Measurements from ENCODE around the gene NACC1.
A peak's percentile ranks its signal among the peaks of the same experiment; 100 is the strongest.

NACC1 gene

DNA sequence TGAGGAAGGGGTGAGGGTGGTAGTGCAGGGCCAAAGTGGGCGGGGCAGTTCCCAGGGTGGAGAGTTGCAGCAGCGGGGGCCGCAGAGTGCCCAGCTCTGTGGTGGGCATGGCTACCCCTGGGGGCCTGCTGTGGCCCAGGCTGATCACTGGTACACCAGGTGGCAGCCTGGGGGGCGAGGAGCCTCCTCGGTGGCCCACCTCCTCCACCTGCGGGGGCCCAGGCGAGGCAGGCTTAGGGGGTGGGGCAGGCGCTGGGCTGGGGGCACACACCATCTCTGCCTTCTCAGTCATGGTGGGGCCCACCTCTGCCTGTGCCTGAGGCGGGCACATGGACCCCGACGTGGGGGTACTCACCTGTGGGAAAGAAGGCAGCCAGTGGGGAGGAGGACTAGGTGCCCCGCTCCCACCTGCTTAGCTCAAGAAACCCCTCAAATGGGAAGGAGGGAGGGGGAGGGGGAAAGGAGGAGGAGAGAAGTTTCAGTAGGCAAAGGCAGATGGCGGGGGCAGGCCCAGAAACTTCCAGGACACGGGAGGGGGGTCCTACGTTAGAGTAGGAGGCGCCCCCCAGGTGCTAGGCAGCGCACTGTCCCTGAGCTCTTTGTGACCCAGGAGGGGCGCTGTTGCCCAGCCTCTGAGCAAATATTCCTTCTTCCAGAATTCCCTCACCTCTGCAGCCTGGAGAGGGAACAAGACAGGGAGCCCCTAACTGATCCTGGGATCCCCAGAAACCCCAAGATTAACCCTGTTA, 17.0 kb upstream of the NACC1 start:
- DNase-seq = no peak

DNA sequence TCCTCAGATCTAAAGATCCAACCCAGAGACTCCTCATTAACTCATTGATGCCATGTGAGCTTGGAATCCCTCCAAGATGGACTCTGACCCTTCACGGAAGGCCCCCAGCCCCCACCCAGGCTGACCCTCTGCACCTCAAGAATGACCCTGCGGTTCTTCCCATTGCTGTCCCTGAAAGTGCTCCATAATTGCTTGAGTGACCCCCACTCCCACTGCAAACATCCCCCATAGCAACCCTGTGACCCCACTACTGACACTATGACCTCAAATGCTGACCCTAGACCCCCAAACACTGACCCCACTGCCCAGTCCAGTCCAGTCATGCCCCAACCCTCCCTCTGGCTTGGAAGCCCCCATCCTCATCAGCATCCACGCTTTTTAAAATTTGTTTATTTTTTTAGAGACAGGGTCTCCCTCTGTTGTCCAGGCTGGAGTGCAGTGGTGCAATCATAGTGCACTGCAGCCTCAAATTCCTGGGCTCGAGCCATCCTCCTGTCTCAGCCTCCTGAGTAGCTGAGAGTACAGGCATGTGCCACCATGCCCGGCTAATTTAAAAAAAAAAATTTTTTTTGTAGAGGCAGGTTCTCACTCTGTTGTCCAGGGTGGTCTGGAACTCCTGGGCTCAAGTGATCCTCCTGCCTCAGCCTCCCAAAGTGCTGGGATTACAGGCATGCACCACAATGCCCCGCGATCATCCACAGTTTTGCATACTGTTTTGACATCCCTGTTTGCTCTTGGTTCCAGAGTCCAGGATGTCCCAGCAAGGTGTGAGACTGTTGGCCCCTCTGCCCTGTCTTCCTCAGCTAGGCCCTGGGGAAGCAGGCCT, 16.3 kb upstream of the NACC1 start:
- no peak for DNase-seq

DNA sequence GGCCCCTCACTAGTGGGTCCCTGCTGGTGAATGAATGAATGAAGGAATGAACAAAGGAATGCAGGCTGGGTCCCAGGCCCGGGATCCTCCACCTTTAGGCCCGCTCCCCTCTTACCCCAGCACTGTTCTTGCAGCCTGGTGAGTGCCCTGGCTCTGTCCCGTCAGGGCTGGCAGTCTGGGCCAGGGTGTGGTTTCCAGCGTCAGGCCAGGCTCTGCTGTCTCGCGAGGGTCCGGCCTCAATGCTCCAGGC, 15.7 kb upstream of the NACC1 start:
- DNase-seq = no peak

DNA sequence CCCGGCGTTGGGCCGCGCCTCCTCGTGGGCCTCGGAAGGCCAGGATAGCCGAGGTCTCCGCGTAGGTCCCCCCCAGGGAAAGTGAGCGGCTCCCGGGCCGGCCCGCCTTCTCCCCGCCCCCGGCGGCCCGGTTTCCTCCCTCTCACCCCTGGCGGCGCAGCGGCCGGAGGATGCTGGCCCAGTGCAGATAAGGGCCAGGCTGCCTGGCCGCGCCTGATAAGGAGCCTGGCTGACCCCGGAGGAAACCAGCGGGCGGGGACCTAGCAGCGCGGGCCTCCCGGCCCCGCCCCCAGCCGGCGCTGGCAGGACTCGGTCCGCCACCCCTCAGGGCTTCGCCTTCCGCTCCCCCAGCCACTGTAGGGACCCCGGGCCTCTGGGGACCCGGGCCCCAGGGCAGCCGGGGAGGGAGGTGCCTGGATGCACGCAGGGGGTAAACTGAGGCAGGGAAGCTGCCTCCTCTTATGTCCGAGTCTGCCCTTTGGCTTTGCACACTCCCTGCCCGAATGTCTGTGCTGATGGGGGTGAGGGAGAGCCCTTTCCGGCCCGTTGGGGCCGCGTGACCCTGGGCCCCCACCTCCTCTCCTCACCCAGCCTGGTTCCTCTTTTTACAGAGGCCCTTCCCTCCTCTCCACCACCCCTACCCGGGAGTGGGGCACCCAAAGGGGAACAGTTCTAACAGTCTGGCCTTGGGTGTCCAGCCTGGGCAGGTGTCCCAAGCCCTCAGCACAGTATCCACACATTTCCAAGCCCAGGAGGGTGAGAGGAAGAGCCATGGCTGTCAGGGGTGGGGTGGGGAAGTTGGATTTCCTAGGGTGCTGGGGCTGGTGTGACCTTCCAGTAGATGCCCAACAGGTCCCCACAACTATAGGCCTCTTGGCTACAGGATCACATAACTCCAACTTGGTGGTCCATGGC, 15.1 kb upstream of the NACC1 start, which contains the start of gene LYL1:
Gene LYL1 (minus strand): TSS at position 193 of the 915 bp plus-strand sequence. CDS start 1,687 bp downstream, outside the sequence.
- DNase-seq = no peak

DNA sequence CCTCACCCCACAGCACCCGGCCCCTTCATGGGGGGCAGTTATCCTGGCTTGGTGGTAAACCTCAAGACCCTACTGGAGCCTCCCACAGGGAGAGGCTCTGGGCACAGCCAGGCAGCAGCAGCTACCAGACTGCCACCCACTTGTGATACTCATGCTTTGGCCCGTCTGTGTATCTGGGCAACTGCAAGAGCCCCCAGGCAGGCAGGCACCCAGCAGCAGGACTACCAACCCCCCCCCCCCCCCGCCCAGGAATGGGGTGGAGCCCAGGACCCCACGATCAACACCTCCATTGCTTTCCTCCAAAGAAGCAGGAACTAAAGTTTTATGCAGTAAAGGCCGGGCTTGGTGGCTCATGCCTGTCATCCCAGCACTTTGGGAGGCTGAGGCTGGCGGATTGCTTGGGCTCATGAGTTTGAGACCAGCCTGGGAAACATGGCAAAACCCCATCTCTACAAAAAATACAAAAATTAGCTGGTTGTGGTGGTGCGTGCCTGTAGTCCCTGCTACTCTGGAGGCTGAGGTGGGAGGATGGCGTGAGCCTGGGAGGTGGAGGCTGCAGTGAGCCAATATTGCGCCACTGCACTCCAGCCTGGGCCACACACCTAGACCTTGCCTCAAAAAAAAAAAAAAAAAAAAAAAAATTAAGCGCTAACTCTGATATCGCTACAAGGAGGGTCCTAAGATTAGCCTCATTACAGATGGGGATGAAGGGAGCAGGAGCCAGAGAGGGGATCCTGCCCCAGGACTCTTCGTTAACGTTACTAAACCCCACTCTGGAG, 14.3 kb upstream of the NACC1 start:
- no peak for DNase-seq

DNA sequence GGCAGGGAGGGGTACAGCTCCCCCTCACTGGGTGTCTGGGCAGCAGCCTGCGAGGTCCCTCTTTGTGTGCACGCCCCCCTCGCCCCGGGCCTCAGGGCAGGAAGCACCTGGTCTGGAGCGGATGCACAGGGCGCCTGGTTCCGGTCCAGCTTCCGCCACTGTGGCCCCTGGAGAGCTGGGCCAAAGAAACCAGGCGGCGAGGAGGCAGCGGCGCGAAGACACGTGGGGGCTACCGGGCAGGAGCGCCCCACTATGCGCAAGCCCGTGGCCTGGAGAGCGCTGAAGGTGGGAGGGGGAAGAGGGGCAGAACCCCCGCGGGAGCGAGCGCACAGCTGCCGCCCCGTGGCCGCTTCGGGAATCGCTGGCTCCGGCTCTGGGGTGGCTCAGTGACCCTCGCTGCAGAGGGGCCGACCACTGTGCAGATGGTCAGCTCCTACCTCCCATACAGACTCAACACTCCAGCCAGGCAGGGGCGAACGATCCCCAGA, 13.7 kb upstream of the NACC1 start:
- DNase-seq = peak; percentile 58

DNA sequence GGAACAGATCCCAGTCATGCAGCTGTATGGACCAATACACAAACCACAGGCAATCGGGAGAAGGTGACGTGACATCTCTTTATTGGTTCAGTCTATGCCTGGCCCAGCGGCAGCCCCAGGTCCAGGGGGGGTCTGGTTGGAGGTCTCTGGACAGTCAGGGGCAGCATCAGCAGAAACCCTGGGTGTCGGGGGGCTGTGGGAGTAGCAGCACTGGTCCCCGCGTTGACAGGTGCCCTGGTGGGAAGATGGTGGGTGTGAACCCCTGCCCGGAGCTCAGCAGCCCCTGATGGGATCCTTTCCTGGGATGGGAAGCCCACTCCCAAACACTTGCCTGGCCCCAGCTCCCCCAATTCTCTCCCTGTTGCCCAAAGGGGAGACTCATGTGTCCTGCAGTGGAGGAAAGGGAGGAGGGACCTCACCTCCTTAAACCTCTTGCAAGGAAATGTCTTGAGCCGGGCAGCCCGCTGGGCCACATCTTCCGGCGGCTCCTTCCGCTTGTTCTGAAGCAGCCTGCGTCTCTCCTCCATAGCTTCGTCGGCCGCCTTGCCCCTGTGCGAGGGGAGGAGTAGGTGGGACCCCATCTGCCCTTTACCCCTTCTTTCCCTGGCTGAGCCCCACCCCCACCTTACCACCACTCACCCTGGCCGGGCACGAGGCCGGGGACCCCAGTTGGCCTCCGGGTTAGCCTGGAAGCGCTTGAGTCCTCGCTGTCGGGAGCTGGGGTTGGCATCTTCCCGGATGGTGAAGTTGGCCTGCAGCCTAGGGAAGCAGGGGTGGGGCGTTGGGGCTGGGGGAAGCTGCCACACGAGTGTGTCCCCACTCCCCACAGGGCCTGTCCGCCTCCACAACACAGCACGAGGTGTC, 13.0 kb upstream of the NACC1 start:
- no peak for DNase-seq

DNA sequence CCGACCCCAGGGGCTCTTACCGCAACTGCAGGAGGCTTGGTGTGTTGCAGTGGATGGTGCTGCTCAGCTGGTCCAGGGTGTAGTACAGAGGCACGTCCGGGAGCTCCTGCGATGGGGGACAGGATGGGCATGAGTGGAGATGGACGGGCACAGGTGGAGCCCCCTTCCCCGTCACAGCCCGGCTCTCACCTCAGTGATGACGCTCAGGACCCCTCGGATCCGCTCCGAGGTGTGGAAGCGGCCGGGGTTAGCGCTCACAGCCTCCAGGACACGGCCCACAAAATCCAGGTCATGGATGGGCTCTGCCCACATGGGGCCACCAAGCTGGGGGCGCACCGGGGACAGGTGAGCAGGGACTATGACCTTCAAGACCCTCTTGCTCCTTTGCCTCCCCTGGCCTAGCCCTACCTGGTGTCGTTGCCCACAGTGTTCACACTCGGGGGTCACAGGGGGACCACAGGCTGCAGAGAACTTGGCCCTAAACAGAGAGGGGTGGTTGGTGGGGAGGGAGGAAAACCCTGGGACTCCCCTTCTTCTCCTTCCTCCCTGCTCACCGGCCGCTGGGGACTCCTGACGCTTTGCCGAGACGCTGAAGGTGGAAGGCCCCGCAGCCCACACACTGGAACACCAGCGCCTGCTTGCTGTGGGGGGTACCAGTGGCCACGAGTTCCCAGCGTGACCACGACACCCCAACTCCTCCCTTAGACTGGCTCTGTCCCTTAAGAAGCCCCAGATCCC, 8.5 kb upstream of the NACC1 start:
- DNase-seq = no peak

DNA sequence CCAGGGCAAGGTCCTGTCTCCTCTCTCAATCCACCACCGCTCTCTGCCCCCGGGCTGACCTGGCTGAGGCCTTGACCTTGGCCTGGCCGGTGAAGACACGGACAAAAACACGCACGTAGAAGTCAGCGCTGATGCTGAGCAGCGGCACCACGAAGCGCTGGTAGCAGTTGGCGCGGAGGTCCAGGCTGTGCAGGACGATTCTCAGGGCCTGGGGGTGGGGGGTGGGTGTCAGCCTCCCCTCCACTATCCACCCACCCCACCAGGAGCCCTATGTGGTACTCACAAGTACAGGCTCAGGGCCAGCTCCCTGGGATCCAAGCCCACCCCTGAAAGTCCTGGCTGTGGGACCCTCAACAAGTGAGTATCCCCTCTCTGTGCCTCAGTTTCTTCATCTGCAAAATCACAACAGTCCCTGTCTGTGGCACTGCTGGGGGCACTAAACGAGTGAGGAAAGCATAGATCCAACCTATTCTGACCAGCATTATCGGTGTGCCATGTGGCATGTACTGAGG, 7.9 kb upstream of the NACC1 start:
- DNase-seq = no peak

DNA sequence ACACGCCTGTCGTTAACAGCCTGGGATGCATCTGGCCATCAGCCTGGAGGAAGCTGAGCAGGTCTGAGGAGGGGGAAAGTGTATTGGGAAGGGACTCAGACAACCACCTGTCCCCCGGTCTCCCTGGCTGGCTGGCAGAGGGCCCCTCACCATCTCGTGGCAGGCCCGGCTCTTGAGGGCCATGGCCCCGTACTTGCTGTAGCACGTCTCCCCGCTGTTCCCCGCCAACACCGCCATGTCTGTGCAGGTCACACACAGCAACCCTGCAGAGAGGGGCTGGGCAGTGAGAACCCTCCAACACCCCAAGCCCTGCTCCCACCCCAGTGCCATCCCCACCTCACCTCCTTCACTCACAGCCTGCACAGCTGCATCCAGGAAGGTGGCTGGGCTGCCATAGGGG, 5.5 kb upstream of the NACC1 start:
- no peak for DNase-seq

DNA sequence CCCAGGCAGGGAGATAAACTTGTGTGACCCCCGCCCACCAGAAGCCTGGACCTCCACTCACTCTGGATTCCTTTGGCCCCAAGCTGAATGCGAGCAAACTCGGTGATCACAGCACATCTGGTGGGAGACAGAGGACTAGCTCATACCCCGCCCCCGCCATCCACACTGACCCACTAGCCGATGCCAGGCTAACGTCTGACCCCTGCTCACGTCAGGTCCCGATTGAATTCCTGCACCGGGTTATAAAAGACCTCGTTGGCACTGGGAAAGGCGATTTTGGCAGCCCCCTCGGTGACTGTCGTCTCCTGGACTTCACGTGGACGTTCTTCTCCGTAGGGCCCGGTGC, 2.2 kb upstream of the NACC1 start:
- DNase-seq = no peak

DNA sequence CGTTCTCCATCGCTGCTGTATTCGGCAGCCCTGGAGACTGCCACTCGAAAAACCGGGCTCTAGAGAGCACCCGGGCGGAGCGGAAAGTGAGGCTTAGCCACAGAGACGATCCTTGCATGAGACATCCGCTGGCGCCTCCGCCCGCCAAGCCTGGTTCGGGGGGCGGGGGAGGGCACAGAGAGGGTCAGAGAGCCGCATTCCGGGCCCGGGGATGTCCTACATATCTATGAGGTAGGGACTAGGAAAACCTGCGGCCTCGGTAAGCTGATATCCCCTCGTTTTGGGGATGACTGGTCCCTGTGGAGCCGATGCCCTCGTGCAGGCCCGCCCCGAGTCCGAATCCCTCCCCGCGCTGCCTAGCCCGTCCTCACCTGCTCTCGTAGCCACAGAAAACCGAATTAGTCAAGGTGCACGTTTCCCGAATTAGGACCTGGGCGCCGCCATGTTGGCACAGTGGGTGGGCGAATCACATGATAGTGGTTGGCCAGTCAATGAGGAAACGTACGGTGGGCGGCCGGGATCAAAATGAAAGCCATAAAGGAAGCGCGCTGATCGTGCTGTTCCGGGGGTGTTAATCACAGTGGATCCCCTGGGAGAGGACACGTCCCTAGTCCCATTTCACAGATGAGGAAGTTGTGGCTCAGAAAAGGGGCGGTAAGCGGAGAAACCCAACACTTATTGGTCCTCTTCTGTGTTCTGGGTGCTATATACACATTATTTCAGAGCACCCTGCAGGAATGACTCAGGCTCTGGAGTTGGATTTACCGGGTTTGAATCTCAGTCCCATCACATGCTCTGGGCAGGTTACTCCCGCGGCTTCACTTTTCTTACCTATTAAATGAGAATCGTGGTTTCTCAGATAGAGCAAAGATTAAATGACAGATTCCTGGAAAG, 1.5 kb upstream of the NACC1 start, which contains the start of gene TRMT1:
Gene TRMT1 (minus strand): TSS at position 459 of the 894 bp plus-strand sequence. CDS start 341 bp downstream, at position 118.
- peak; percentile 92 to 93 for DNase-seq

DNA sequence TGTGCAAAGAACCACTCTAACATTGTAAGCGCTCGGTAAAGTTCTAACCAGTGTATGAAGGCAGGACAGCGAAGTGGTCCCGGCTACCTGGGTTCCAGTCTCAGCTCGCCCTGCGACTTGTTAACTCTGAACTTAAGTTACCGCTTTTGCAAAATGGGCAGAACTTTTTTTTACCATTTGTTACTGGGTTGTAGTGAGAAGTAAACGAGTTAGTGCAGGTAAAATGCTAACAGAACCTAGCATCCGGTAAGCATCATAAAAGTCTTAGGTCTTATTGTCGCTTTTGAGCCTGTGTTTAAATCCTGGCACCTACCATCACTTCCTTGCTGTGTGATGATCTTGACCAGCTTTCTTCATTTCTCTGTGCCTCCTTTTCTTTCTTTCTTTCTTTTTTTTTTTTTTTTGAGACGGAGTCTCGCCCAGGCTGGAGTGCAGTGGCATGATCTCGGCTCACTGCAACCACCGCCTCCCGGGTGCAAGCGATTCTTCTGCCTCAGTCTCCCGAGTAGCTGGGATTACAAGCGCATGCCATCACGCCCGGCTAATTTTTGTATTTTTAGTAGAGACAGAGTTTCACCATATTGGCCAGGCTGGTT, 790 bp upstream of the NACC1 start:
- DNase-seq = no peak

DNA sequence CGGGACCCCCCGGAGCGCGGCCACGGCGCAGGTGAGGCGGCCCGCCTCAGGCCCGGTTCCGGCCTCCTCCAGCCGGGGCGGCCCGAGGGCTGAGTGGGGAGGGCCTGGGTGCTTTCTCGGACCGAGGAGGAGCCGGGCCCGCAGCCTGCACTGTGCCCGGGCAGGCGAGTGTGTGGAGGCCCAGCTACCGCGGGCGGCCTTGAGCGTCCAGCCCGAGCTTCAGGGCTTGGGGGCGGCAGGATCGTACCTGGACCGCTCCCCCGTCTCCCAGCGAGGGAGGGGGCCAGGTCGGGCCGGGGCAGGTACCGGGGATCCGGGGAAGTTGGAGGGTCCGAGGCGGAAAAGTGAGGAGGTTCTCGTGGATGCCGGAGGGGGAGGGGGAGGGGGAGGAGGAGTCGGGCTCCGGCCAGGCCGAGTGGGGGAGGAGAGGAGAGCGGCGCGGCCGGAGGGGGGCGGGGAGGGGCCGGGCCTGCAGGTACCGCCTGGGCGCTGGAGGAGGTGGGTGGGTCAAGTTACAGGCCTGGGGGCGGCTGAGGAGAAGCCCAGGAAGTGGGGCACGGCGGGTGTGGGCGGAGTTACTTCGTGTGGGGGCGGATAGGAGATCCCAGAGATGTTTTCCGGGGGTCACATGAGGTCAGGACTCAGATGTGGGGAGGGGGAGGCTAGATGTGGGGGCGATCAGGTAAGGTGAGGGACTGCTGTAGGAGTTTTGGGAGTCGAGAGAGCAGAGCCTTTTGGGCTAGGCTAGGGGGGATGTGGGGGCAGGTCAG, 545 bp downstream of the NACC1 start:
- DNase-seq = peak in 1 of 2 experiments; percentile 44

DNA sequence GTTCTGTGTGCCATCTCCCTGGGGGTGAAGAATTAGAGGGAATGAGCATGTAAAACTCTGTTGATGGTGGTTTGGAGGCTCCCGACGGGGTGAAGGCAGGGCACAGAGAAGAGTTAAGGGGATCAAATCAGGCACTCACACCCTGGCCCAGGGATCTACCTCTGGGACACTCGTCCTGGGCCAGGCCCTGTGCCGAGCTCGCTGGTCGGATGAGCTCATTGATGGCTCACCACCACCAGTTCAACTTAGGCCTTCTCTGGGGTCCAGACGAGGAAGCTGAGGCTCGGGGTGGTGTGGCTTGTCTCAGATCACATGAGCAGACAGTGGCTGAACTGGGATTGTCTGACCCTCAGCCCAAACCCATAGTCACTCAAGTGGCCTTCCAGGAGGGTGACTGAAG, 1.6 kb downstream of the NACC1 start:
- no peak for DNase-seq

DNA sequence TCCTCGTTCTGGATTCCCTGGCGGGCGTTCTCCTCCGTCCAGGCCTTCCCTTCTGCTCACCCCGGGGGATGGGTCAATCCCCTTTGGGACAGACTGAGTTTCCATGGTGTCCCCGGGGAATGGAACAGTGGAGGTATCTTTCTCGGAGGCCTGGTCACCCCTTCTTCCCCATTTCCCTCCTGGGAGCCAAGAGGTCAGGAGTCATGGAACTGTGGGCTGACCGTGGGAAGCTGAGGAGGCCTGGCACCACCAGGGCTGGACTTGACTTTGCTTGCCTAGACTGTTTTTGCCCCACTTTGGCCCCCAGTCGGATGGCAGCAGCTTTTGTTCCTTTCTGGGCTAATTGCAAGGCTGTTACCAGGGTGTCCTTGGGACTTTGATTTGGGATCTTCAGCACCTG, 2.0 kb downstream of the NACC1 start:
- no peak for DNase-seq

DNA sequence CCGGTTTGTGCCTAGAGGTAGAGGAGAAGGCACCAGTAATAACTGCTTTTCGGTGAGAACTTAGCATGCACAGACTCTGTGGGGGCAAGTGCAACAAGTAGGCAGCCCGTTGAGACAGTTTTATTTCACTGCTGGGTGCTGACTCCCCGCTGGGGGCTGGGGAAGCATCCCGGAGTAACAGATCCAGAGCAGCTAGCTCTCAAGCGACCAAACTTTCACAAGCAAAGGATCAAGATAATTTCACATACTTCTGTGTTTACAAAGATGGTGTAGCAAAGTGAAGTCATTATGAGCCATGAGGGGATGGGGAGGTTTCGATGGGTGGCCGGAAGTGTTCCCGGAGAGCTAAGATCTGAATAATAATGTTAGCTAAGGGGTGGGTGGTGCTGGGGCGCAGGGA, 2.8 kb downstream of the NACC1 start:
- no peak for DNase-seq

Measured in activated CD4-positive, alpha-beta T cell treated with anti-CD3 and anti-CD28 coated beads, Interleukin-2, amount 50 U/mL, for 4 hours (primary cell).